Measurements from ENCODE around the gene UTF1.
A peak's percentile ranks its signal among the peaks of the same experiment; 100 is the strongest.
"Not testable (repeated sequence)": the region's sequence is repeated elsewhere in the genome, so short reads cannot be mapped to it uniquely, and the experiment has no call there.

Gene UTF1

GRCh38 chr10:133248334-133248715, 18.3 kb downstream of the UTF1 start:
- DNase-seq, result no peak

GRCh38 chr10:133249094-133249780, 19.2 kb downstream of the UTF1 start:
- no peak for DNase-seq

GRCh38 chr10:133249975-133250754, 20.1 kb downstream of the UTF1 start:
- DNase-seq, result no peak

GRCh38 chr10:133251388-133252222, 21.6 kb downstream of the UTF1 start:
- DNase-seq, result no peak

GRCh38 chr10:133252223-133252552, 22.2 kb downstream of the UTF1 start:
- DNase-seq, result no peak

GRCh38 chr10:133253361-133253955, 23.4 kb downstream of the UTF1 start:
- DNase-seq, result no peak

- DNase-seq, result no peak
These were observed 24.6 kb downstream of the UTF1 start for GRCh38 chr10:133254421-133255120.

GRCh38 chr10:133255323-133255722, 25.3 kb downstream of the UTF1 start:
- DNase-seq, result no peak

GRCh38 chr10:133257489-133258065, 27.6 kb downstream of the UTF1 start:
- DNase-seq, result no peak

GRCh38 chr10:133258066-133258817, 28.2 kb downstream of the UTF1 start:
- no peak for DNase-seq

- no peak for DNase-seq
These were observed 29.0 kb downstream of the UTF1 start for GRCh38 chr10:133258818-133259601.

- DNase-seq, result no peak
These were observed 29.6 kb downstream of the UTF1 start for GRCh38 chr10:133259602-133259989.

GRCh38 chr10:133260895-133261725, 31.1 kb downstream of the UTF1 start:
- no peak for DNase-seq

GRCh38 chr10:133261726-133262325, 31.8 kb downstream of the UTF1 start:
- DNase-seq, result peak; percentile 6

GRCh38 chr10:133262696-133263095, 32.7 kb downstream of the UTF1 start:
- peak; percentile 12 for DNase-seq

- DNase-seq, result no peak
These were observed 33.7 kb downstream of the UTF1 start for GRCh38 chr10:133263674-133264073.

- no peak for DNase-seq
These were observed 34.4 kb downstream of the UTF1 start for GRCh38 chr10:133264461-133264860.

- not testable (repeated sequence) for DNase-seq
These were observed 35.0 kb downstream of the UTF1 start for GRCh38 chr10:133265052-133265451.

All from DMS79 treated with DMSO at 0.1 percent for 48 hours (cell line).